Stimulated activated CD4-positive, alpha-beta T cell treated with anti-CD3 and anti-CD28 coated beads, Interleukin-15, amount 100 ng/mL, for 24 hours (primary cell): ENCODE measurements around the gene ZNF691.
"Not testable (repeated sequence)": the region's sequence is repeated elsewhere in the genome, so short reads cannot be mapped to it uniquely, and the experiment has no call there.

Source experiments
- DNase-seq: peaks from one replicate; pipeline ENCODE4 v3.0.0-alpha.2; 2020

ZNF691 gene

GRCh38 chr1:42833981-42834380, 12.4 kb upstream of the ZNF691 start:
- DNase-seq = no peak

GRCh38 chr1:42834803-42835202, 11.6 kb upstream of the ZNF691 start:
- no peak for DNase-seq

- DNase-seq = no peak
Observed at GRCh38 chr1:42835422-42835821, 11.0 kb upstream of the ZNF691 start.

- no peak for DNase-seq
Observed at GRCh38 chr1:42837709-42838108, 8.7 kb upstream of the ZNF691 start.

- DNase-seq = no peak
Observed at GRCh38 chr1:42838482-42839190, 7.8 kb upstream of the ZNF691 start.

- no peak for DNase-seq
Observed at GRCh38 chr1:42841010-42841409, 5.4 kb upstream of the ZNF691 start.

GRCh38 chr1:42841440-42842147, 4.8 kb upstream of the ZNF691 start:
- DNase-seq = no peak

- peak; percentile 34 for DNase-seq
Observed at GRCh38 chr1:42844592-42845140, 1.7 kb upstream of the ZNF691 start.

- no peak for DNase-seq
Observed at GRCh38 chr1:42845193-42845592, 1.2 kb upstream of the ZNF691 start.

- no peak for DNase-seq
Observed at GRCh38 chr1:42845866-42846256, 552 bp upstream of the ZNF691 start.

- DNase-seq = no peak
Observed at GRCh38 chr1:42847111-42847595, 740 bp downstream of the ZNF691 start.

- peak; percentile 31 for DNase-seq
Observed at GRCh38 chr1:42847721-42848460, 1.5 kb downstream of the ZNF691 start.

GRCh38 chr1:42848823-42849537, 2.6 kb downstream of the ZNF691 start:
- DNase-seq = no peak

GRCh38 chr1:42849944-42850343, 3.5 kb downstream of the ZNF691 start:
- no peak for DNase-seq

- no peak for DNase-seq
Observed at GRCh38 chr1:42851420-42851819, 5.0 kb downstream of the ZNF691 start.

- DNase-seq = no peak
Observed at GRCh38 chr1:42851960-42852607, 5.7 kb downstream of the ZNF691 start.

GRCh38 chr1:42852608-42852980, 6.2 kb downstream of the ZNF691 start:
- DNase-seq = no peak

- no peak for DNase-seq
Observed at GRCh38 chr1:42853116-42853884, 6.9 kb downstream of the ZNF691 start.

GRCh38 chr1:42856554-42856953, 10.1 kb downstream of the ZNF691 start:
- DNase-seq = not testable (repeated sequence)

- not testable (repeated sequence) for DNase-seq
Observed at GRCh38 chr1:42859366-42859765, 13.0 kb downstream of the ZNF691 start.

GRCh38 chr1:42860339-42861013, 14.1 kb downstream of the ZNF691 start:
- DNase-seq = no peak
